PC-3 (cell line): Measurements from ENCODE around the gene CPLX3. TPM values are rescaled to one million over a fixed set of nuclear protein-coding genes. Genes with fewer than 3 reads are reported as not detected.

Experiments
- ATAC-seq: fragments of 200-7000 bp; cut with Tn5 transposase; 2 replicates; pipeline ENCODE4 v1.9.1; 2020; ENCODE audit warnings: mild to moderate bottlenecking, moderate library complexity
- BruUV-seq: library from RNA; stranded (reverse); fragments of 400-500 nt; replicated peaks from 2 replicates; lab custom pipeline; 2021; lab: Mats Ljungman, UMichigan
- CTCF ChIA-PET: fragments of 300-600 bp; sonication (Branson Sonifier 250); formaldehyde crosslinking; loops from one replicate; lab custom pipeline; 2022; ENCODE audit warnings: antibody characterized with exemption; lab: Charles Lee
- POLR2A ChIA-PET: fragments of 300-600 bp; sonication (Branson Sonifier 250); formaldehyde crosslinking; loops from one replicate; lab custom pipeline; 2022; ENCODE audit warnings: antibody characterized with exemption; ENCODE audit not compliant: unreplicated experiment; lab: Charles Lee
- DNase-seq: peaks from one replicate; pipeline ENCODE4 v3.0.0-alpha.2; 2015
- H2AFZ ChIP-seq: fragments of 300-600 bp; sonication (generic); 2 replicates; pipeline ENCODE4 v1.6.0; 2016; ENCODE audit warnings: antibody characterized with exemption, low read length
- H3F3A ChIP-seq: fragments of 300-600 bp; sonication (generic); one replicate; pipeline ENCODE4 v1.6.0; 2017; ENCODE audit warnings: antibody characterized with exemption, low read length, control low read depth, mild to moderate bottlenecking; ENCODE audit not compliant: unreplicated experiment
- H3K27ac ChIP-seq: fragments of 300-600 bp; sonication (generic); 2 replicates; pipeline ENCODE4 v1.5.1; 2016; ENCODE audit warnings: mild to moderate bottlenecking, low read length
- H3K27me3 ChIP-seq: fragments of 300-600 bp; sonication (generic); 2 replicates; pipeline ENCODE4 v1.6.1; 2016; ENCODE audit warnings: low read length, mixed read lengths
- H3K36me3 ChIP-seq: fragments of 300-600 bp; sonication (generic); 2 replicates; pipeline ENCODE4 v1.6.1; 2016; ENCODE audit warnings: low read depth, mixed run types, low read length, mixed read lengths
- H3K4me1 ChIP-seq: fragments of 300-600 bp; sonication (generic); 2 replicates; pipeline ENCODE4 v1.5.1; 2016; ENCODE audit warnings: low read length; ENCODE audit not compliant: insufficient read depth
- H3K4me2 ChIP-seq: fragments of 300-600 bp; sonication (generic); 2 replicates; pipeline ENCODE4 v1.6.0; 2016; ENCODE audit warnings: low read length
- H3K4me3 ChIP-seq: fragments of 300-600 bp; sonication (generic); 2 replicates; pipeline ENCODE4 v1.5.1; 2016; ENCODE audit warnings: mild to moderate bottlenecking, low read length, mixed read lengths
- H3K79me2 ChIP-seq: fragments of 300-600 bp; sonication (generic); 2 replicates; pipeline ENCODE4 v1.6.1; 2017; ENCODE audit warnings: low read length, mixed read lengths
- H3K9ac ChIP-seq: fragments of 300-600 bp; sonication (generic); 2 replicates; pipeline ENCODE4 v1.6.0; 2016; ENCODE audit warnings: mild to moderate bottlenecking, low read length
- H3K9me2 ChIP-seq: fragments of 300-600 bp; sonication (generic); replicated peaks from 2 replicates; pipeline ENCODE4 v1.6.1; 2016; ENCODE audit warnings: mixed run types, low read length, mixed read lengths
- H3K9me3 ChIP-seq: fragments of 300-600 bp; sonication (generic); 2 replicates; pipeline ENCODE4 v1.6.1; 2016; ENCODE audit warnings: low read length, mixed read lengths
- H4K20me1 ChIP-seq: fragments of 300-600 bp; sonication (generic); 2 replicates; pipeline ENCODE4 v1.6.1; 2016; ENCODE audit warnings: low read length, mixed read lengths
- EZH2 ChIP-seq: fragments of 300-600 bp; sonication (generic); IDR thresholded peaks from one replicate; pipeline ENCODE4 v1.6.1; 2017; ENCODE audit warnings: antibody characterized with exemption, mild to moderate bottlenecking, low read length; ENCODE audit not compliant: unreplicated experiment
- EZH2phosphoT487 ChIP-seq: fragments of 300-600 bp; sonication (generic); IDR thresholded peaks from 2 replicates; pipeline ENCODE4 v1.6.1; 2018; ENCODE audit warnings: mild to moderate bottlenecking, antibody characterized with exemption, low read length, borderline replicate concordance
- intact Hi-C: fragments of 100-400 bp; cut with micrococcal nuclease; formaldehyde crosslinking; loops from 2 replicates; pipeline ENCODE4 v1.9.0; 2023
- total RNA-seq: library from RNA; depleted of rRNA; stranded (reverse); fragments of >200 nt; gene quantifications from 2 replicates; pipeline ENCODE4 v1.2.3, GENCODE V29; 2014
- TF ChIP-seq, protein P1 (sequence below): fragments of 300-600 bp; sonication (generic); conservative IDR thresholded peaks from 2 replicates; pipeline ENCODE4 v1.5.1; 2017; ENCODE audit warnings: antibody characterized with exemption, low read depth, mild to moderate bottlenecking, low read length

CPLX3 gene
- total RNA-seq, 1 experiment from 2014 or later, result not detected

DNA sequence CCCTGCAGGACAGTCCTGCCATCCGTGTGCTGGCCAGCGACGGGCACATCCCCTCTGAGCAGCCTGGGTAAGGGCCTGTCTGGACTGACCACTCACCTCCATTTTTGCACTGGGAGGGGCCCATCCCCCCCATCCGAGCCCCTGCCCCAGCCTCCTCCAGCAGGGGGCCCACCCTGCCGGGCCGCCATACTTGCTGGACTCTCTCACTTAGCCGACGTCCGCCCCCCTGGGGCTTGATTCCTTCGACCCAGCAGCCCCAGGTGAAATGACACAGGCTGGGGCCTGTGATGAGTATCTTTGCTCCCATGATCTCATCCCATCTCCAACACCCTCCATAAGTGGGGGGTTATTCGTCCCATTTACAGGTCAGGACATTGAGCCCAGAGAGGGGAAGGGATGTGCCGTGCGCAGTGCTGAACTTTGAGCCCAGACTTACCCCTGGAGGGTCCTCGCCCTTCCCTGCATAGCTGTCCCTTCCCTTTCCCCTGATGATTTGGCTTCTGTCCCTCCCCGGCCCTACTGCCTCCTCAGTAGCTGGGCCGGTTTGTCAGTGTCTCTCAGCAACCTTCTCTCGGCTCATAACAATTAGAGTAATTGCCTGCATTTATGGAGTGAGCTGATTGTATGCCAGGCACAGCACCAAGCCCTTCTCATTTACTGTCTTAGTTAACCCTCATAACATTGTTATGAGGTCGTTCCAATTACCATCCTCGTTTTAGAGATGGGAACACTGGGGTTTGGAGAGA, 9.6 kb upstream of the CPLX3 start:
- peak; percentile 2; the same call in 1 of the 2 replicates for ATAC-seq
- intact Hi-C loops, result no loop called here
- no TSS peak for BruUV-seq

DNA sequence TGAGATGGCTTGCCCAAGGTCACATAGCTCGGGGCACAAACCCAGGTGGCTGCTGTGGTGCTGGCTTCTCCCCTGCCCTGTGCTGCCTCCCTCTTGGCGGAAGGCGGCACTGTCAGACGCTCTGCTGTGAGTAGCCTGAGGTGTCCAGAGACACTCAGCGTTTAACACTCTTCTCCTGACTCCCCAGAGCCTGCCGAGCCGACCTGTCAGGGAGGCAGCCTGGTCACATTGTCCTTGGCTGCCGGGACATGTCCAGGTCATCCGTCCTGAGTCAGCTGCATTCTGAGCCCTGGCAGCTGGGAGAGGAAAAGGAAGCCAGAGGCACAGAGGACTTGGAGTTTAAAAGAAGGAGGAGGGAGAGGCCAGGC, 9.1 kb upstream of the CPLX3 start:
- H3K27ac ChIP-seq, result peak overlapping the region; percentile 22
- no peaks in the 10 kb centered on the region for H3K27me3 ChIP-seq
- no peaks in the 10 kb centered on the region for H3K9me2 ChIP-seq
- ATAC-seq (peak; percentile 67), DNase-seq (peak; percentile 75)
- no peaks in the 10 kb centered on the region for H3F3A ChIP-seq
- ChIA-PET POLR2A (no interaction called here), CTCF (interaction anchor here (0.6 kb wide), 1 partner anchor 287 kb away, joined by 3 read pairs; no protein-coding TSS in a partner anchor)
- no peaks in the 10 kb centered on the region for H3K79me2 ChIP-seq
- peak overlapping the region; percentile 50 for H3K4me2 ChIP-seq
- peak overlapping the region; percentile 16 for H2AFZ ChIP-seq
- TF ChIP-seq, protein P1, sequence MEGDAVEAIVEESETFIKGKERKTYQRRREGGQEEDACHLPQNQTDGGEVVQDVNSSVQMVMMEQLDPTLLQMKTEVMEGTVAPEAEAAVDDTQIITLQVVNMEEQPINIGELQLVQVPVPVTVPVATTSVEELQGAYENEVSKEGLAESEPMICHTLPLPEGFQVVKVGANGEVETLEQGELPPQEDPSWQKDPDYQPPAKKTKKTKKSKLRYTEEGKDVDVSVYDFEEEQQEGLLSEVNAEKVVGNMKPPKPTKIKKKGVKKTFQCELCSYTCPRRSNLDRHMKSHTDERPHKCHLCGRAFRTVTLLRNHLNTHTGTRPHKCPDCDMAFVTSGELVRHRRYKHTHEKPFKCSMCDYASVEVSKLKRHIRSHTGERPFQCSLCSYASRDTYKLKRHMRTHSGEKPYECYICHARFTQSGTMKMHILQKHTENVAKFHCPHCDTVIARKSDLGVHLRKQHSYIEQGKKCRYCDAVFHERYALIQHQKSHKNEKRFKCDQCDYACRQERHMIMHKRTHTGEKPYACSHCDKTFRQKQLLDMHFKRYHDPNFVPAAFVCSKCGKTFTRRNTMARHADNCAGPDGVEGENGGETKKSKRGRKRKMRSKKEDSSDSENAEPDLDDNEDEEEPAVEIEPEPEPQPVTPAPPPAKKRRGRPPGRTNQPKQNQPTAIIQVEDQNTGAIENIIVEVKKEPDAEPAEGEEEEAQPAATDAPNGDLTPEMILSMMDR, result peak; percentile 60
- no peak for TF ChIP-seq EZH2
- no peaks in the 10 kb centered on the region for H3K9me3 ChIP-seq
- no peaks in the 10 kb centered on the region for H4K20me1 ChIP-seq
- no TSS peak for BruUV-seq
- no peaks in the 10 kb centered on the region for H3K36me3 ChIP-seq
- no peak overlapping the region for H3K9ac ChIP-seq
- intact Hi-C loops, result no loop called here
- no peak overlapping the region for H3K4me3 ChIP-seq
- H3K4me1 ChIP-seq, result peaks cover 34% of the 10 kb centered on the region

More for the DNA sequence above, 9.6 kb upstream of the CPLX3 start:
- no peak overlapping the region for H3K9ac ChIP-seq
- H3K9me2 ChIP-seq, result no peaks in the 10 kb centered on the region
- no peaks in the 10 kb centered on the region for H3K27me3 ChIP-seq
- no peak for TF ChIP-seq EZH2
- TF ChIP-seq EZH2phosphoT487, result no peak
- TF ChIP-seq, protein P1, result no peak
- no peaks in the 10 kb centered on the region for H3F3A ChIP-seq
- peak overlapping the region; percentile 50 for H3K4me2 ChIP-seq
- DNase-seq, result no peak
- ChIA-PET CTCF (interaction anchor here (0.6 kb wide), 1 partner anchor 288 kb away, joined by 3 read pairs; no protein-coding TSS in a partner anchor), POLR2A (interaction anchor here (0.6 kb wide), 1 partner anchor 634 kb away, joined by 3 read pairs; no protein-coding TSS in a partner anchor)
- peaks cover 34% of the 10 kb centered on the region for H3K4me1 ChIP-seq
- peak overlapping the region; percentile 22 for H3K27ac ChIP-seq
- no peaks in the 10 kb centered on the region for H3K9me3 ChIP-seq
- peak overlapping the region; percentile 16 for H2AFZ ChIP-seq
- no peaks in the 10 kb centered on the region for H4K20me1 ChIP-seq
- no peaks in the 10 kb centered on the region for H3K36me3 ChIP-seq
- H3K4me3 ChIP-seq, result no peak overlapping the region
- H3K79me2 ChIP-seq, result no peaks in the 10 kb centered on the region

DNA sequence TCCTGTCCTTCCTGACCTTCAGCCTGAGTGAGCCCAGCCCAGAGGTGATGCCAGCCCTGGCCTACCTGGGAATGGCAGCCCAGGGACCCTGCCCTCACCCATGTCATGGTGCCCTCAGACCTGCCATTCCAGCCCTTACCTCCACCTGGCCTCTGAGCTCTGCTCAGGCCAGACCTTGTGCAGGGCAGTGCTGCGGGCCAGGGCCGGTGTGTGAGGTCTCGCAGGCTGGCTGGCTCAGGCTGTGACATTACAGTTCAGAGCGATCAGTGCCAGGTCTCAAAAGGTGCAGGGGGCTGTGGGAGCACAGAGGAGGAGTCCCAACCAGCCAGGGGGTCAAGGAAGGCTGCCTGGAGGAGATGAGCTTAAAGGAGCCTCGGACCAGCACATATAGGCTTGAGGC, 6.4 kb upstream of the CPLX3 start:
- H2AFZ ChIP-seq, result no peak overlapping the region
- BruUV-seq, result no TSS peak
- no peaks in the 10 kb centered on the region for H3K9me3 ChIP-seq
- no peak overlapping the region for H3K4me2 ChIP-seq
- POLR2A ChIA-PET, result no interaction called here
- no peaks in the 10 kb centered on the region for H3K79me2 ChIP-seq
- no peaks in the 10 kb centered on the region for H3K9me2 ChIP-seq
- H3K4me3 ChIP-seq, result no peak overlapping the region
- H3K27ac ChIP-seq, result no peak overlapping the region
- intact Hi-C loops, result no loop called here
- peaks cover 30% of the 10 kb centered on the region for H3K4me1 ChIP-seq
- no peak for DNase-seq
- ATAC-seq, result no peak
- no peaks in the 10 kb centered on the region for H3K36me3 ChIP-seq
- CTCF ChIA-PET, result no interaction called here
- TF ChIP-seq, protein P1, result no peak
- no peak for TF ChIP-seq EZH2
- no peak for TF ChIP-seq EZH2phosphoT487
- no peaks in the 10 kb centered on the region for H3K27me3 ChIP-seq
- no peaks in the 10 kb centered on the region for H3F3A ChIP-seq
- H3K9ac ChIP-seq, result no peak overlapping the region
- H4K20me1 ChIP-seq, result no peaks in the 10 kb centered on the region
